Activated CD8-positive, alpha-beta T cell treated with anti-CD3 and anti-CD28 coated beads for 36 hours (primary cell): Measurements from ENCODE around the gene AKR1C3. TPM values are rescaled to one million over a fixed set of nuclear protein-coding genes. Genes with fewer than 3 reads are reported as not detected.
"Not testable (repeated sequence)": the region's sequence is repeated elsewhere in the genome, so short reads cannot be mapped to it uniquely, and the experiment has no call there.

ENCODE experiments used
- ATAC-seq: fragments of 200-7000 bp; cut with Tn5 transposase; one replicate; pipeline ENCODE4 v1.10.0; 2021; ENCODE audit warnings: mild to moderate bottlenecking, moderate library complexity
- CTCF ChIA-PET: fragments of 350-600 bp; sonication (Branson Sonifier 250); formaldehyde crosslinking; loops from one replicate; lab custom pipeline; 2021; ENCODE audit warnings: antibody characterized with exemption; lab: Charles Lee
- POLR2A ChIA-PET: fragments of 350-600 bp; sonication (Branson Sonifier 250); formaldehyde crosslinking; loops from one replicate; lab custom pipeline; 2021; ENCODE audit warnings: antibody characterized with exemption; lab: Charles Lee
- DNase-seq: peaks from one replicate; pipeline ENCODE4 v3.0.0-alpha.2; 2020
- H3K27ac Mint-ChIP-seq: one replicate; pipeline ENCODE4 v1.8.0; 2021; ENCODE audit warnings: mild to moderate bottlenecking, mixed read lengths
- H3K27me3 Mint-ChIP-seq: one replicate; pipeline ENCODE4 v1.8.0; 2021; ENCODE audit warnings: mixed read lengths
- H3K36me3 Mint-ChIP-seq: one replicate; pipeline ENCODE4 v1.8.0; 2021; ENCODE audit warnings: low read depth, mixed read lengths
- H3K4me1 Mint-ChIP-seq: one replicate; pipeline ENCODE4 v1.8.0; 2021; ENCODE audit warnings: low read depth, mixed read lengths
- H3K4me3 Mint-ChIP-seq: one replicate; pipeline ENCODE4 v1.8.0; 2021; ENCODE audit warnings: mild to moderate bottlenecking, moderate library complexity, mixed read lengths
- H3K9me3 Mint-ChIP-seq: one replicate; pipeline ENCODE4 v1.8.0; 2021; ENCODE audit warnings: mixed read lengths
- CTCF ChIP-seq: fragments of 200-600 bp; IDR thresholded peaks from one replicate; pipeline ENCODE4 v1.8.0; 2022; ENCODE audit warnings: antibody characterized with exemption, mild to moderate bottlenecking
- intact Hi-C: fragments of 100-400 bp; cut with micrococcal nuclease; formaldehyde crosslinking; loops from one replicate; pipeline ENCODE4 v1.10.0; 2022
- total RNA-seq, 2 experiments: library from RNA; stranded (reverse); gene quantifications; one replicate each; pipeline ENCODE4 v1.2.3, GENCODE V29; 2021

Gene AKR1C3
- total RNA-seq, 2 experiments from 2014 or later, result 0.29 TPM; not detected in 1

- H3K27ac Mint-ChIP-seq, H3K4me3 Mint-ChIP-seq, CTCF ChIA-PET, H3K36me3 Mint-ChIP-seq, POLR2A ChIA-PET, ATAC-seq, H3K27me3 Mint-ChIP-seq, H3K9me3 Mint-ChIP-seq, DNase-seq, H3K4me1 Mint-ChIP-seq, intact Hi-C loops: not testable (repeated sequence)
These were observed 34.9 kb upstream of the AKR1C3 start for GRCh38 chr10:5059267-5059666.

- H3K27ac Mint-ChIP-seq, H3K36me3 Mint-ChIP-seq, H3K4me3 Mint-ChIP-seq, CTCF ChIA-PET, POLR2A ChIA-PET, H3K27me3 Mint-ChIP-seq, H3K4me1 Mint-ChIP-seq, ATAC-seq, H3K9me3 Mint-ChIP-seq, intact Hi-C loops, DNase-seq: not testable (repeated sequence)
These were observed 33.4 kb upstream of the AKR1C3 start for GRCh38 chr10:5060791-5061190.

- ChIA-PET CTCF (no interaction called here), POLR2A (no interaction called here)
- DNase-seq, result no peak
- no peak for TF ChIP-seq CTCF
- intact Hi-C loops, result no loop called here
- Mint-ChIP-seq H3K36me3 (no peaks in the 10 kb centered on the region), H3K4me1 (no peaks in the 10 kb centered on the region), H3K9me3 (no peaks in the 10 kb centered on the region), H3K27me3 (peaks cover 6% of the 10 kb centered on the region), H3K27ac (no peak overlapping the region), H3K4me3 (no peak overlapping the region)
- no peak for ATAC-seq
These were observed 29.6 kb upstream of the AKR1C3 start for GRCh38 chr10:5064656-5065055.

- H3K9me3 Mint-ChIP-seq, result peaks cover 1% of the 10 kb centered on the region
- no peak for TF ChIP-seq CTCF
- CTCF ChIA-PET, result no interaction called here
- no peaks in the 10 kb centered on the region for H3K36me3 Mint-ChIP-seq
- no peak overlapping the region for H3K4me3 Mint-ChIP-seq
- H3K27ac Mint-ChIP-seq, result no peak overlapping the region
- intact Hi-C loops, result no loop called here
- POLR2A ChIA-PET, result no interaction called here
- ATAC-seq (no peak), DNase-seq (no peak)
- no peaks in the 10 kb centered on the region for H3K27me3 Mint-ChIP-seq
- no peaks in the 10 kb centered on the region for H3K4me1 Mint-ChIP-seq
These were observed 25.8 kb upstream of the AKR1C3 start for GRCh38 chr10:5068274-5068984.

GRCh38 chr10:5070648-5071410 is 23.4 kb upstream of the AKR1C3 start:
- no peak for DNase-seq
- H3K4me3 Mint-ChIP-seq, result no peak overlapping the region
- no peaks in the 10 kb centered on the region for H3K4me1 Mint-ChIP-seq
- H3K27ac Mint-ChIP-seq, result no peak overlapping the region
- H3K27me3 Mint-ChIP-seq, result no peaks in the 10 kb centered on the region
- H3K9me3 Mint-ChIP-seq, result peaks cover 1% of the 10 kb centered on the region
- no peak for TF ChIP-seq CTCF
- no peaks in the 10 kb centered on the region for H3K36me3 Mint-ChIP-seq
- ATAC-seq, result no peak
- ChIA-PET CTCF (no interaction called here), POLR2A (no interaction called here)
- intact Hi-C loops, result no loop called here
